Measurements from ENCODE around the gene FLYWCH2. TPM values are rescaled to one million over a fixed set of nuclear protein-coding genes. Genes with fewer than 3 reads are reported as not detected.

The FLYWCH2 gene
- total and polyA plus RNA-seq, 2 donors (not counting 3 experiments of a cell fraction or from before 2014, with no cell fraction given): 18.3 to 34.6 TPM

DNA sequence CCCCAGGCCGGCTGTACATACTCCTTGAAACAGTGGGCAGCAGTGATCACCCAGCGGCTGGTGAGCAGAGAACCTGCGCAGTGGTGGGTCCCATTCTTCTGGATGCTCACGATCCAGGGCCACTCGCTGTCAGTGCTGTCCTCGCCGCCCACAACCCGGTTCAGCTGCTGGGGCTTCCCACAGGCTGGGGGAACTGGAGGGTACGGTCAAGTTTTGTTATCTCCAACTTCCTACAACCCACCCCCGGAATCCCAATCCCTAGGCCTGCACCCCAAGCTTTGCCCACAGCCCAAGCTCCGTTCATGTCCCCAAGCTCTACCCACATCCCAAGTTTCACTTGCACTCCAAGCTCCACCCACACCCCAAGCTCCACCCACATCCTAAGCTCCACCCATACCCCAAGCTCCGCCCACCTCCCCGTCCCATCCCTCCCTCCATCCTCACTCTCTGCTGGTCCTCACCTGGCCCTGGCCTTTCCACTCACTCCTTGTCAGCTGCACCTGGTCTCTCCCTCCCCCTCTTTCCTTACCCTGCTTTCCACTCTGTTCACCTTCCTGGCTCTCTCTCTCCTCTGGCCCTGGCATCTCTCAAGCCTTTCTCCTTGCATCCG is 26.8 kb upstream of the FLYWCH2 start:
- DNase-seq (ENCODE audit: low read depth, low spot score) (no peak), FAIRE-seq (no peak)
- peaks cover 2 to 7% of the 10 kb centered on the region in 2 experiments for H3K27me3 ChIP-seq (ENCODE audit: control insufficient read depth in 2 of 2, insufficient read depth in 2 of 2, low read length in 2 of 2)
- intact Hi-C loops (cut with micrococcal nuclease) (no loop called here), dilution Hi-C loops (cut with MboI; ENCODE audit: extremely low pct_ligation_motif_present, low sequenced_read_pairs) (no loop called here)
- H3K36me3 ChIP-seq (ENCODE audit: control insufficient read depth in 2 of 2, extremely low read depth in 1 of 2, insufficient read depth in 2 of 2, low read length in 2 of 2): no peaks in the 10 kb centered on the region
- peaks cover 2% of the 10 kb centered on the region for H3K9me3 ChIP-seq (replicated peaks; ENCODE audit: control insufficient read depth, insufficient read depth, low read length)
- TF ChIP-seq JUN (IDR thresholded peaks at IDR 0.05; ENCODE audit: borderline replicate concordance, insufficient read depth, insufficient read length, low read depth) (no peak), EZH2 (IDR thresholded peaks at IDR 0.05; ENCODE audit: borderline replicate concordance, low read depth, low read length, severe bottlenecking) (no peak), POLR2A (IDR thresholded peaks at IDR 0.05; ENCODE audit: low read depth, low read length) (no peak), POLR2AphosphoS5 (IDR thresholded peaks at IDR 0.05; ENCODE audit: insufficient read depth, low read depth, low read length) (no peak), MAX (IDR thresholded peaks at IDR 0.05; ENCODE audit: insufficient read depth, insufficient read length) (no peak), GATA2 (IDR thresholded peaks at IDR 0.05; ENCODE audit: insufficient read depth, insufficient read length, low read depth, low read length) (no peak), MYC (IDR thresholded peaks at IDR 0.05; ENCODE audit: low read depth, low read length) (no peak), FOS (IDR thresholded peaks at IDR 0.05; ENCODE audit: borderline replicate concordance, insufficient read depth, low read length) (no peak)
- TF ChIP-seq, protein P1, sequence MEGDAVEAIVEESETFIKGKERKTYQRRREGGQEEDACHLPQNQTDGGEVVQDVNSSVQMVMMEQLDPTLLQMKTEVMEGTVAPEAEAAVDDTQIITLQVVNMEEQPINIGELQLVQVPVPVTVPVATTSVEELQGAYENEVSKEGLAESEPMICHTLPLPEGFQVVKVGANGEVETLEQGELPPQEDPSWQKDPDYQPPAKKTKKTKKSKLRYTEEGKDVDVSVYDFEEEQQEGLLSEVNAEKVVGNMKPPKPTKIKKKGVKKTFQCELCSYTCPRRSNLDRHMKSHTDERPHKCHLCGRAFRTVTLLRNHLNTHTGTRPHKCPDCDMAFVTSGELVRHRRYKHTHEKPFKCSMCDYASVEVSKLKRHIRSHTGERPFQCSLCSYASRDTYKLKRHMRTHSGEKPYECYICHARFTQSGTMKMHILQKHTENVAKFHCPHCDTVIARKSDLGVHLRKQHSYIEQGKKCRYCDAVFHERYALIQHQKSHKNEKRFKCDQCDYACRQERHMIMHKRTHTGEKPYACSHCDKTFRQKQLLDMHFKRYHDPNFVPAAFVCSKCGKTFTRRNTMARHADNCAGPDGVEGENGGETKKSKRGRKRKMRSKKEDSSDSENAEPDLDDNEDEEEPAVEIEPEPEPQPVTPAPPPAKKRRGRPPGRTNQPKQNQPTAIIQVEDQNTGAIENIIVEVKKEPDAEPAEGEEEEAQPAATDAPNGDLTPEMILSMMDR (IDR thresholded peaks at IDR 0.05; ENCODE audit: extremely low read depth in 1 of 2, insufficient read depth in 1 of 2, low read depth in 1 of 2, low read length in 2 of 2): no peak
- ChIA-PET CTCF (interaction anchor here (1.1 to 2.7 kb wide), 3 partner anchors 12 to 71 kb away, joined by 5 to 11 read pairs (median 10); no protein-coding TSS in a partner anchor), POLR2A (no interaction called here)
- no peaks in the 10 kb centered on the region for H3K79me2 ChIP-seq (ENCODE audit: control insufficient read depth, insufficient read depth, low read length)
- H3K9me1 ChIP-seq (replicated peaks; ENCODE audit: control insufficient read depth, extremely low read depth, insufficient read depth, low read length): no peaks in the 10 kb centered on the region
- no peak overlapping the region for H3K4me3 ChIP-seq (replicated peaks in 1 of 3; ENCODE audit: insufficient read depth in 1 of 3, low read depth in 1 of 3, low read length in 3 of 3)
- BruUV-seq (replicated peaks): no TSS peak
- no peak overlapping the region for H3K27ac ChIP-seq (ENCODE audit: insufficient read depth, low read depth, low read length)
- H3K4me1 ChIP-seq (ENCODE audit: control insufficient read depth, extremely low read depth, insufficient read depth, low read length): no peaks in the 10 kb centered on the region
- H2AFZ ChIP-seq (ENCODE audit: low read depth, low read length): no peak overlapping the region
- H3K9ac ChIP-seq (replicated peaks; ENCODE audit: extremely low read depth, insufficient read depth, low read length): no peak overlapping the region
- H3K4me2 ChIP-seq (ENCODE audit: insufficient read depth, low read length): no peak overlapping the region
- H4K20me1 ChIP-seq (replicated peaks; ENCODE audit: control insufficient read depth, extremely low read depth, insufficient read depth, low read length): no peaks in the 10 kb centered on the region

All from endothelial cell of umbilical vein (primary cell).